GM12878 (cell line): ENCODE measurements around the gene ELOVL4.

Experiments
- ASH2L ChIP-seq: fragments of 300-600, 200-600 bp; sonication (generic); IDR thresholded peaks from 2 replicates; pipeline ENCODE4 v1.6.1; 2017; ENCODE audit warnings: low read depth, mild to moderate bottlenecking, borderline replicate concordance
- CTCF ChIP-seq, 3 experiments: IDR thresholded peaks in 2 of 3; conservative IDR thresholded peaks in 1 of 3; 2 replicates each; pipeline ENCODE4 v1.5.1; 2011; ENCODE audit warnings: low read depth in 3 of 3, low read length in 3 of 3, mild to moderate bottlenecking in 3 of 3, control low read depth in 2 of 3, moderate library complexity in 2 of 3, inconsistent platforms in 1 of 3, mixed read lengths in 1 of 3; ENCODE audit not compliant: control insufficient read depth in 2 of 3, insufficient read depth in 1 of 3; ENCODE audit errors: extremely low read depth in 1 of 3
- CUX1 ChIP-seq: IDR thresholded peaks from 2 replicates; pipeline ENCODE4 v1.6.1; 2012; ENCODE audit warnings: improper control_type of control experiment, low read depth, low read length; ENCODE audit not compliant: insufficient replicate concordance
- EZH2 ChIP-seq: IDR thresholded peaks from 2 replicates; pipeline ENCODE4 v1.6.1; 2012; ENCODE audit warnings: low read depth, mild to moderate bottlenecking, control low read depth, inconsistent platforms, low read length, borderline replicate concordance; ENCODE audit not compliant: control insufficient read depth
- NFXL1 ChIP-seq: fragments of 450-650 bp; IDR thresholded peaks from 2 replicates; pipeline ENCODE4 v1.6.1; 2017; ENCODE audit warnings: antibody characterized with exemption, mild to moderate bottlenecking, borderline replicate concordance
- POLR2A ChIP-seq: IDR thresholded peaks from 2 replicates; pipeline ENCODE4 v1.6.1; 2011; ENCODE audit warnings: low read depth, mild to moderate bottlenecking, low read length
- STAT3 ChIP-seq: IDR thresholded peaks from 2 replicates; pipeline ENCODE4 v1.6.1; 2011; ENCODE audit warnings: low read depth, low read length, improper control_type of control experiment

GRCh38 chr6:79947191-79948186 is at the start of gene ELOVL4:
- TF ChIP-seq ASH2L (no peak), CTCF (IDR thresholded peaks at IDR 0.05 in 2 of 3, conservative IDR thresholded peaks at IDR 0.05 in 1 of 3; ENCODE audit: control insufficient read depth in 2 of 3, extremely low read depth in 1 of 3, insufficient read depth in 1 of 3, low read depth in 3 of 3, low read length in 3 of 3) (no peak), CUX1 (no peak), NFXL1 (no peak), EZH2 (peak; percentile 62; the same call in 1 of the 2 replicates), POLR2A (peak; percentile 67; the same call in 1 of the 2 replicates), STAT3 (no peak)
